ENCODE data around the gene NPIPA7. TPM values are rescaled to one million over a fixed set of nuclear protein-coding genes. Genes with fewer than 3 reads are reported as not detected.
"Not testable (repeated sequence)": the region's sequence is repeated elsewhere in the genome, so short reads cannot be mapped to it uniquely, and the experiment has no call there.

Gene NPIPA7
- polyA plus RNA-seq, 1 donor from 2014 or later, result 13.9 TPM

GRCh38 chr16:16404283-16404682 is 25.3 kb downstream of the NPIPA7 start:
- not testable (repeated sequence) for H4K20me1 ChIP-seq (ENCODE audit: insufficient read depth); H3K9me2 ChIP-seq (ENCODE audit: insufficient read depth, low read length); H3K36me3 ChIP-seq (ENCODE audit: insufficient read depth, low read length); H3K9ac ChIP-seq (ENCODE audit: low read length); H3K4me2 ChIP-seq (ENCODE audit: low read length); H3K4me3 ChIP-seq (ENCODE audit: low read length); H3F3A ChIP-seq (ENCODE audit: insufficient read depth, low read length, poor library complexity, severe bottlenecking); H2AFZ ChIP-seq (ENCODE audit: low read depth, low read length); H3K27ac ChIP-seq (ENCODE audit: low read length); H3K9me3 ChIP-seq (ENCODE audit: low read length); H3K79me2 ChIP-seq (replicated peaks; ENCODE audit: insufficient read depth, low read length); H3K27me3 ChIP-seq (ENCODE audit: insufficient read depth, low read depth, low read length)

- not testable (repeated sequence) for H3K36me3 ChIP-seq (ENCODE audit: insufficient read depth, low read length); H3K9me2 ChIP-seq (ENCODE audit: insufficient read depth, low read length); H3K9me3 ChIP-seq (ENCODE audit: low read length); H3K4me3 ChIP-seq (ENCODE audit: low read length); H3K27me3 ChIP-seq (ENCODE audit: insufficient read depth, low read depth, low read length); H3K27ac ChIP-seq (ENCODE audit: low read length); H2AFZ ChIP-seq (ENCODE audit: low read depth, low read length); H3K9ac ChIP-seq (ENCODE audit: low read length); H4K20me1 ChIP-seq (ENCODE audit: insufficient read depth); H3K79me2 ChIP-seq (replicated peaks; ENCODE audit: insufficient read depth, low read length); H3F3A ChIP-seq (ENCODE audit: insufficient read depth, low read length, poor library complexity, severe bottlenecking); H3K4me2 ChIP-seq (ENCODE audit: low read length)
Observed at GRCh38 chr16:16405421-16405820, 26.5 kb downstream of the NPIPA7 start.

- H4K20me1 ChIP-seq (ENCODE audit: insufficient read depth); H3K9me3 ChIP-seq (ENCODE audit: low read length); H3F3A ChIP-seq (ENCODE audit: insufficient read depth, low read length, poor library complexity, severe bottlenecking); H3K9ac ChIP-seq (ENCODE audit: low read length); H3K4me2 ChIP-seq (ENCODE audit: low read length); H3K9me2 ChIP-seq (ENCODE audit: insufficient read depth, low read length); H3K36me3 ChIP-seq (ENCODE audit: insufficient read depth, low read length); H2AFZ ChIP-seq (ENCODE audit: low read depth, low read length); H3K79me2 ChIP-seq (replicated peaks; ENCODE audit: insufficient read depth, low read length); H3K27me3 ChIP-seq (ENCODE audit: insufficient read depth, low read depth, low read length); H3K27ac ChIP-seq (ENCODE audit: low read length); H3K4me3 ChIP-seq (ENCODE audit: low read length): not testable (repeated sequence)
Observed at GRCh38 chr16:16408430-16408829, 29.5 kb downstream of the NPIPA7 start.

GRCh38 chr16:16413773-16414172 is 34.8 kb downstream of the NPIPA7 start:
- H3K4me2 ChIP-seq (ENCODE audit: low read length); H3F3A ChIP-seq (ENCODE audit: insufficient read depth, low read length, poor library complexity, severe bottlenecking); H3K36me3 ChIP-seq (ENCODE audit: insufficient read depth, low read length); H3K4me3 ChIP-seq (ENCODE audit: low read length); H3K79me2 ChIP-seq (replicated peaks; ENCODE audit: insufficient read depth, low read length); H4K20me1 ChIP-seq (ENCODE audit: insufficient read depth); H3K27ac ChIP-seq (ENCODE audit: low read length); H3K27me3 ChIP-seq (ENCODE audit: insufficient read depth, low read depth, low read length); H3K9ac ChIP-seq (ENCODE audit: low read length); H3K9me2 ChIP-seq (ENCODE audit: insufficient read depth, low read length); H3K9me3 ChIP-seq (ENCODE audit: low read length); H2AFZ ChIP-seq (ENCODE audit: low read depth, low read length): not testable (repeated sequence)

GRCh38 chr16:16417071-16417470 is 38.1 kb downstream of the NPIPA7 start:
- not testable (repeated sequence) for H3K4me2 ChIP-seq (ENCODE audit: low read length); H3K36me3 ChIP-seq (ENCODE audit: insufficient read depth, low read length); H3K9ac ChIP-seq (ENCODE audit: low read length); H3K27me3 ChIP-seq (ENCODE audit: insufficient read depth, low read depth, low read length); H3K4me3 ChIP-seq (ENCODE audit: low read length); H3F3A ChIP-seq (ENCODE audit: insufficient read depth, low read length, poor library complexity, severe bottlenecking); H3K79me2 ChIP-seq (replicated peaks; ENCODE audit: insufficient read depth, low read length); H3K27ac ChIP-seq (ENCODE audit: low read length); H2AFZ ChIP-seq (ENCODE audit: low read depth, low read length); H3K9me3 ChIP-seq (ENCODE audit: low read length); H4K20me1 ChIP-seq (ENCODE audit: insufficient read depth); H3K9me2 ChIP-seq (ENCODE audit: insufficient read depth, low read length)

GRCh38 chr16:16417914-16418544 is 39.1 kb downstream of the NPIPA7 start:
- not testable (repeated sequence) for H3K9ac ChIP-seq (ENCODE audit: low read length); H3K79me2 ChIP-seq (replicated peaks; ENCODE audit: insufficient read depth, low read length); H3K9me3 ChIP-seq (ENCODE audit: low read length); H3K9me2 ChIP-seq (ENCODE audit: insufficient read depth, low read length); H3K36me3 ChIP-seq (ENCODE audit: insufficient read depth, low read length); H2AFZ ChIP-seq (ENCODE audit: low read depth, low read length); H3K4me3 ChIP-seq (ENCODE audit: low read length); H3F3A ChIP-seq (ENCODE audit: insufficient read depth, low read length, poor library complexity, severe bottlenecking); H4K20me1 ChIP-seq (ENCODE audit: insufficient read depth); H3K27ac ChIP-seq (ENCODE audit: low read length); H3K27me3 ChIP-seq (ENCODE audit: insufficient read depth, low read depth, low read length); H3K4me2 ChIP-seq (ENCODE audit: low read length)

- H3K9me3 ChIP-seq (ENCODE audit: low read length); H3K9me2 ChIP-seq (ENCODE audit: insufficient read depth, low read length); H3K9ac ChIP-seq (ENCODE audit: low read length); H3K27ac ChIP-seq (ENCODE audit: low read length); H3K4me3 ChIP-seq (ENCODE audit: low read length); H3K79me2 ChIP-seq (replicated peaks; ENCODE audit: insufficient read depth, low read length); H3K27me3 ChIP-seq (ENCODE audit: insufficient read depth, low read depth, low read length); H3K4me2 ChIP-seq (ENCODE audit: low read length); H2AFZ ChIP-seq (ENCODE audit: low read depth, low read length); H4K20me1 ChIP-seq (ENCODE audit: insufficient read depth); H3F3A ChIP-seq (ENCODE audit: insufficient read depth, low read length, poor library complexity, severe bottlenecking); H3K36me3 ChIP-seq (ENCODE audit: insufficient read depth, low read length): not testable (repeated sequence)
Observed at GRCh38 chr16:16420515-16420914, 41.6 kb downstream of the NPIPA7 start.

GRCh38 chr16:16425146-16425545 is 46.2 kb downstream of the NPIPA7 start:
- not testable (repeated sequence) for H2AFZ ChIP-seq (ENCODE audit: low read depth, low read length); H3K4me3 ChIP-seq (ENCODE audit: low read length); H3K4me2 ChIP-seq (ENCODE audit: low read length); H3K27me3 ChIP-seq (ENCODE audit: insufficient read depth, low read depth, low read length); H3K79me2 ChIP-seq (replicated peaks; ENCODE audit: insufficient read depth, low read length); H4K20me1 ChIP-seq (ENCODE audit: insufficient read depth); H3F3A ChIP-seq (ENCODE audit: insufficient read depth, low read length, poor library complexity, severe bottlenecking); H3K36me3 ChIP-seq (ENCODE audit: insufficient read depth, low read length); H3K9me2 ChIP-seq (ENCODE audit: insufficient read depth, low read length); H3K9ac ChIP-seq (ENCODE audit: low read length); H3K9me3 ChIP-seq (ENCODE audit: low read length); H3K27ac ChIP-seq (ENCODE audit: low read length)
